GM21737 (cell line): Measurements from ENCODE around the gene ENOX2.
"Not testable (repeated sequence)": the region's sequence is repeated elsewhere in the genome, so short reads cannot be mapped to it uniquely, and the experiment has no call there.

Experiments used
- ATAC-seq: cut with Tn5 transposase; IDR thresholded peaks from one replicate; pipeline ENCODE4 v1.9.1; 2021; ENCODE audit warnings: mild to moderate bottlenecking, moderate library complexity; ENCODE audit not compliant: unreplicated experiment

ENOX2 gene

GRCh38 chrX:130828641-130829040 lies 74.4 kb downstream of the ENOX2 start:
- ATAC-seq: no peak

GRCh38 chrX:130827648-130828047 lies 75.4 kb downstream of the ENOX2 start:
- ATAC-seq: no peak

DNA sequence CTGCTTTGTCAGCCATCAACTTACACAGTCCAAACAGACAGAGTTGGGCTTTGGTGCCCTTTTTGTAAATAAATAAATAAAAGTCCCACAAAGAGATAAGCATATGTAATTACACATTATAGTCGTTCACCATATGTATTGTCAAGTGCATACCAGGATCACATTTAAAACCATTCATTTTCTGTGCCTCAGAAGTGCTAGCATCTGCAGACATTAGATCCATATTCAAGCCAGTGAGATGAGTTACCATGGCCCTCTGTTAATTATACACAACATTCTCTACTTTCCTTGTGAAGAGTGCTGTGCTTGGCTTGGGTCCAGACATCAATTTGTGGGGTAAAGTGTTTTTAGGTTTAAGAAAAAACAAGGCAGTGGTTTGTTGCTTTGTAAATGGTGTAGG lies 76.8 kb downstream of the ENOX2 start:
- no peak for ATAC-seq

- no peak for ATAC-seq
These were observed 77.5 kb downstream of the ENOX2 start for GRCh38 chrX:130825525-130825924.

DNA sequence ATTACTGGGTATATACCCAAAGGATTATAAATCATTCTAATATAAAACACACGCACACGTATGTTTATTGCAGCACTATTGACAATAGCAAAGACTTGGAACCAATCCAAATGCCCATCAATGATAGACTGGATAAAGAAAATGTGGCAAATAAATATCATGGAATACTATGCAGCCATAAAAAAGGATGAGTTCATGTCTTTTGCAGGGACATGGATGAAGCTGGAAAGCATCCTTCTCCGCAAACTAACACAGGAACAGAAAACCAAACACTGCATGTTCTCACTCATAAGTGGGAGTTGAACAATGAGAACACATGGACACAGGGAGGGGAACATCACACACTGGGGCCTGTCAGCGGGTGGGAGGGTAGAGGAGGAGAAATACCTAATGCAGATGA lies 83.6 kb downstream of the ENOX2 start:
- not testable (repeated sequence) for ATAC-seq

DNA sequence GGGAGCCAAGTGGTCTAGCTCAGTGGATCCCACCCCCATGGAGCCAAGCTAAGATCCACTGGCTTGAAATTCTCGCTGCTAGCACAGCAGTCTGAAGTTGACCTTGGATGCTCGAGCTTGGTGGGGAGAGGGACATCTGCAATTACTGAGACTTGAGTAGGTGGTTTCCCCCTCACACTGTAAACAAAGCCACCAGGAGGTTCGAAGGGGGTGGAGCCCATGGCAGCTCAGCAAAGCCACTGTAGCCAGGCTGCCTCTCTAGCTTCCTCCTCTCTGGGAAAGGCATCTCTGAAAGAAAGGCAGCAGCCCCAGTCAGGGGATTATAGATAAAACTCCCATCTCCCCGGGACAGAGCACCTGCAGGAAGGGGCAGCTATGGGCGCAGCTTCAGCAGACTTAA lies 89.1 kb downstream of the ENOX2 start:
- not testable (repeated sequence) for ATAC-seq

GRCh38 chrX:130810561-130810960 lies 92.4 kb downstream of the ENOX2 start:
- no peak for ATAC-seq

- no peak for ATAC-seq
These were observed 97.1 kb downstream of the ENOX2 start for GRCh38 chrX:130805903-130806302.

DNA sequence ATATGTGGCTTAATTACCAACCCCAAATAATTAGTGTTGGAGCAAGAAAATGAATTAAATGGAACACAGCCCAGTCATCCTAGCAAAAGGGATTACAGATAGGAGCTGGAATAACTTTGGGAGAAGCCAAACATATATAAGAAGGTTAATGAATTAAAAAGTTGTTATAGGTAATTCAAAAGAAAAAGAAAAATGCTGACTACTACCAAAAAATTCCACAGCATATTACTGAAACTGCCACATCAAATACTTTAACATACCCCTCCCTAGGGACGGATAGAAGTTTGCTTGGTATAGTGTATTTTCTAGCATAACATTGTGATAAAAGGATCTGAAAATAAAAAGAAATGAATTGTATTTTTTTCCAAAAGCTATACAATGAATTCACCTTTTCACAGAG lies 99.5 kb downstream of the ENOX2 start:
- ATAC-seq: no peak

DNA sequence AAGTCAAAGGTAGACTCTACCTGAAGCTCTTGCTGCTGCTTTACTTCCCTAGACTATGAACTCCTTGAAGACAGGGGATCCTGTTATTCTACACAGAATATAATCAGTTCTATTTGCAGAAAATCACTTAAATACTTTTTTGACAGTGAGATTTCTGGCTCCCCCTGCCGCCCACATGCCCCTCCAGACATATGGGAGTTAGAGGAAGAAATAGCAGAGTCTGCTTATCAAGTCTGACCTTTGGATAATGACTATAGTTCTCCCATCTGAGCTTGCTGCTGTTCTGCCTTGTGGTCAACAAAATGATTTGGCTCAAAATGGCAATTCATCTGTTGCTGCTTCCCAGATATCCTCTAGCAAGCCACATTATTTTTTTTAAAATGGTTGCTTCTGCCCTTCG lies 101.1 kb downstream of the ENOX2 start:
- no peak for ATAC-seq

DNA sequence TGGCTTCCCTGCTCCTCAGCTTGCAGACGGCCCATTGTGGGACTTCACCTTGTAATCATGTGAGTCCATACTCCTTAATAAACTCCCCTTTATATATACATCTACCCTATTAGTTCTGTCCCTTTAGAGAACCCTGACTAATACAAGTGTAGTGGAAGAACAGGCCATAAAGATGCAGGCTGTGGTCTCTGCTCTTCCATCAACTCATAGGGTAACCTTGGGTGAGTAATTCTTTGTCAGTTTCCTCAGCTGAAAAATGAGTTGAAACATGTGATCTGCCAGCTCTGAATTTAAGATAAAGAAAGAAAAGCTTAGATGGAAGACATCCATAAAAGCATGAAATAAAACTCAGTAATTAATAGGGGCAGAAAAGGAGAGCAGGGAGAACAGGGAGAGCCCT lies 103.6 kb downstream of the ENOX2 start:
- ATAC-seq: no peak

DNA sequence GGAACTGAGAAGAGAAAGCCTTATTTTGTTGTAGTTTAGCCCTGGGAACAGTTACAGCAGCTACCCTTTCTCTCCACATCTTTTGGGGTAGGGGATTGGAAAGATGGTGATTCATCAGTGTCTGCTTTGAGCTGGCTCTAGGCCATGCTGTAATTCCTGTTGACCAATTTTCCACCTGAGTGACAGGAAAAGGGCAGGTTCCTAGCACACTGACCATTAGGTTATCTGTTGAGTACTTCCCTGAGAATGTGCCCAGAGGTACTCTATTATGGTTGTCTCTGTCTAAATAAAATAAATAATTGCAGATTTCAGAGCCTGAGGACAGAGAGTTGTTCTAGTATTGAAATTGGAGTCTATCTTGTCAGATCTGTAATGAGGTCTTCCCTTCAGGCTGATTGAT lies 109.0 kb downstream of the ENOX2 start:
- no peak for ATAC-seq

GRCh38 chrX:130791870-130792269 lies 111.1 kb downstream of the ENOX2 start:
- ATAC-seq: not testable (repeated sequence)

GRCh38 chrX:130789793-130790192 lies 113.2 kb downstream of the ENOX2 start:
- ATAC-seq: no peak

- ATAC-seq: no peak
These were observed 114.0 kb downstream of the ENOX2 start for GRCh38 chrX:130788786-130789581.

- no peak for ATAC-seq
These were observed 117.0 kb downstream of the ENOX2 start for GRCh38 chrX:130786030-130786429.

- ATAC-seq: no peak
These were observed 124.2 kb downstream of the ENOX2 start for GRCh38 chrX:130778773-130779172.

DNA sequence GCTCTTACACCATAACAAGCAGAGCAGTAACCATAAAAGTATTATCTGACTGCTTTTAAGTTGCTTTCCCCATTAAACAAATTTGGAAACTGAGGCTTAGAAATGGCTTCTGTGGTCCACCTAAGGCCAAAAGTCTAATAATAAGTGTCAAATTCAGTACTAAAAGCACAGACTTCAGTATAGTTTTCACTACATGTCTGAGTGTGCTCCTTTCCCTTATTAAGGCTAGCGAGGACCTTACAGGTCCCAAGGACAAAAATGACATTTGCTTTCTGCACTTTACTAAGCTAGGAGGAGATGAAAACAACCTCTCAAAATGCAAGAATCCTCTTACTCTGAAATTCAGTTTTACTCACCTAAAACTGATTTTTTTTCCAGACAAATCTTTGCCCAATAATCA lies 127.2 kb downstream of the ENOX2 start:
- ATAC-seq: no peak

GRCh38 chrX:130772776-130773143 lies 130.2 kb downstream of the ENOX2 start:
- no peak for ATAC-seq

DNA sequence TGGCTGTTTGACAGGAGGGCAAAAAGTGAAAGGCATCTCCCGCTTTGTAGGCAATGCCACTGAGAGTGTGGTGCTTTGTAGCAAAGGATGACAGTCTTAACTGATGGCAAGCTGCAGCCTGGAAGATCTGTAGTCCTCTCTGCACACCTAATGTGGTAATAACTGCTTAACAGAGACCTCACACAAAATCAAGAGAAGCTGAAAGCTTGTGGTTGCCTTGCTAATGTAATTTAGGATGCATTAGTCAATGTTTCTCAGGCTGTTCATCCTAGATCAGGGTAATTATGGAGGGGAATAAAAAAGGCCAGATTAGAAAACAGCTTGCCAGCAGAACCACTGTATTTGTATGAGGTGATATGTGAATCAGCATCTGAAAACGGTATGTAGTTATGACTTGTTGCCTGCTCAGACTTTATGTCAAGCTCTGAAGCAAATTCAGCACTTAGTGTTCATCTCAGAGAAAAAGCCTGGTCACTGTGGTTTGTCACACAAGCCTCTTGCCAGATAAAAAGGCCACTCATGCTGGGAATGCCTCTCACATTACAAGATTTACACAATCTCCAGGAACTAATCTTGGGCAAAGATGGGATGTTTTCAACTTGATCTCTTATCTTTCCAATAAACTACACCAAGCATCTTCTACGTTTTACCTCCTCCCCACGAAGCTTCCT lies 130.8 kb downstream of the ENOX2 start:
- ATAC-seq: no peak

DNA sequence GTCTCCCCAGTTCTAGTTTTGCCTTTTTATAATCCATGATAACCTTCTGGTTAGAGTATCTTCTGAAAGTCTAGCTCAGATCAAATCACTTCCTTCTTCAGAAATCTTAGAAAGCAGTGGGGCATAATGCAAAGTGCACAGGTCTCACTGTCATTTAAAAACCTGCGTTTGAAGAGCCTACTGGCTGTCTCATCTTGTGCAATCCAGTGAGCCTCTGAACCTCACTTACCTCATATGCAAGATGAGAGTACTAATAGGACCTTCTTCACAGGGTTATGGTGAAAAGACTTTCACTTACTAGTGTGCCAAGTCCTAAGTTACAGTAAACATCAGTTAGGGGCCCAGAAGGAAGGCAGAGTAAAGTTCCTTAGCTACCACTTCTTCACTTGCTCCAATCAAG lies 131.4 kb downstream of the ENOX2 start:
- no peak for ATAC-seq

GRCh38 chrX:130771230-130771629 lies 131.8 kb downstream of the ENOX2 start:
- ATAC-seq: no peak

- no peak for ATAC-seq
These were observed 132.4 kb downstream of the ENOX2 start for GRCh38 chrX:130770615-130771014.
